ENCODE results near the gene PDGFC.
"Not testable (repeated sequence)": the region's sequence is repeated elsewhere in the genome, so short reads cannot be mapped to it uniquely, and the experiment has no call there.

Gene PDGFC

GRCh38 chr4:156896527-156896926 is 75.1 kb downstream of the PDGFC start:
- DNase-seq, result no peak

GRCh38 chr4:156894234-156894633 is 77.4 kb downstream of the PDGFC start:
- no peak for DNase-seq

DNA sequence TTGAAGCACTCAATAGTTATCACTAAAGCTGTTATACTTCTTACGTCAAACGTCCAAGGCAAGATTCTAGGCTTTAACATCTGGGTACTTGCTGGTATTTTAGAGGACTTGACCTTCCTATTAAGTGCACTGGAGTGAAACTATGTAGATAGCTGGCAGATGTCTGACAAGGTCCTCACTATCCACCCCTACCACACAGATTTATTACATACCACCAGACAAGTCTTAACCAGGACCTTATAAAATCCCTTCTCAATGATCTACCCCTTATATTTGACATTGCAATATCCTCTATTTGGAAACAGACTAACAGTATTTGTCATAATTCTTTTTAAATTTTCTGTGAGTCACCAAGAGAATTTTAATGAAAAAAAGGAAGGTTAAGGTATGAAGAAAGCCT is 78.8 kb downstream of the PDGFC start:
- DNase-seq, result no peak

DNA sequence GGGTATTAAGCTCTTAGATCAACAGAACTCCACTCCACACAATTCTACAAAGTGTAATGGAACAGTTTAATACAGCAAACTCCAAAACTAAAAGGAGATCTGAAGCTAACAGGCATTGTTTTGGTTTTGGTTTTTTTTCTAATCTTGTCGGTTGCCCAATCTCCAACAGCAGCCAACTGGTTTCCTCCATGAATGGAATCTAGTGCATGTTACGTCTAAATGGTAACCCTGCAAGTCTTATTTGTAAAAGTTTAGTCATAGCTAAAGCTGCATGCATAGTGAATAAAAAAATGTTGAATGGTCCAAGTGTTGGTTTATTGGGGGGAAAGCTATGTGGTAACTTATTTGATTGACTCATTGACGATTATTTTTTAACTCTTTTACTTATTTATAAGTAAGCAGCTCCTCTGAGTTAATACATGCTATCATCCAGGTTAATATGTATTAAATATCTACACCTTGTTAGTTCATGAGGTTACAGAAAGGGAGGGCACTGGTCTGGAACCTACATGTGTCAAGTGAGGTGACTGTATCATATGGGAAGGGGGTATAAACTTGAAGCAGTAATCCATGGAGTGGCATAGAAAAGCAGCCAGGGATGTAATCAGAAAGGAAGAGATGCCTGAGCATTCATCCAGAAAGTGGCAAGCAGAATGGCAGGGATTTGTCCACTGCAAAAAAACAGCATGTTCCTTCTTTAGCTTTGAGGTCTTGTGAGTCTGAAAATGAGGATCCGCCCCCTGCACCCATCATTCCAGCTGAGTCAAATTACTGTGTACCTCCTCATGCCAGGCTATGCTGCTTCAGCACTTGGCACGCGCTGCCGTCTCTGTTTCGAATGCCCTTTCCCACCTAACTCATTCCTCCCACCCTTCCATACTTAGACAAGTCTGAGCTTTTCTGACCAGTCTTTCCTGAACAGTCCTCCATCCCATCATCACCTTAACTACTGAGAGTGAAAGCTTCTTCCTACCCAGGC is 81.7 kb downstream of the PDGFC start:
- no peak for DNase-seq

GRCh38 chr4:156888762-156889161 is 82.8 kb downstream of the PDGFC start:
- DNase-seq, result no peak

GRCh38 chr4:156886481-156886880 is 85.1 kb downstream of the PDGFC start:
- DNase-seq, result no peak

DNA sequence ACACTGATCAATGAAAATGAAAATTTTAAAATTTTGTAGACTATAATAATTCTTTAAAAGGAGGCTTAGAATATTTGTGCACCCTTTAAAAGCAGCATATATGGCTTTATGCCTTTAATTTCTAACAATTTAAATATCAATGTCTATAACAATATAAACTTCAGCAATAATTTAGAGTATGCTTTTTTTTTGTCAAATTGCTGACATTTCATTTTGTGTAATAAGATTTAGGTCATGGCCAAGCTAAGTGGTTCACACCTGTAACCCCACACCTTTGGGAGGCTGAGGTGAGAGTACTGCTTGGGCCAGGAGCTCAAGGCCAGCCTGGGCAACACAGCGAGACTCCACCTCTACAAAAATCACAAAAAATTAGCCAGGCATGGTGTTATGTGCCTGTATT is 86.2 kb downstream of the PDGFC start:
- DNase-seq, result no peak

DNA sequence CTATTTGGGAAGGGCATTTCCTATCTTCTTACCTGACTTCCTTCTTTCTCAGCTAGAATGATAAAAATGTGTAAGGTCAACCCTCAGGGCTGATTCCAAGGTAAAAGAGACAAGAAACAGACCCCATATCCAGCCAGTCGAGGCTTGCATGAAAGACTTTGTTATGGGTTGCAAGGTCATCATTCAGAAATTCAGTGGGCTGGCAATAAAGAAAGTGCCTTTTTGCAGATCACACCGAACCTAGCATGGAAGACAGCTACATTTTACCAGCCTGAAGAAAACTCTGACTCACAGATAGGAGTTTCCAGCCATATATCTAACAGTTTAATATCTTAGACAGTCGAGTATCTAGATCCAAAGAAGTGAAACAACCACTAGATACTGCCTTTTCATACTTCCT is 87.4 kb downstream of the PDGFC start:
- no peak for DNase-seq

DNA sequence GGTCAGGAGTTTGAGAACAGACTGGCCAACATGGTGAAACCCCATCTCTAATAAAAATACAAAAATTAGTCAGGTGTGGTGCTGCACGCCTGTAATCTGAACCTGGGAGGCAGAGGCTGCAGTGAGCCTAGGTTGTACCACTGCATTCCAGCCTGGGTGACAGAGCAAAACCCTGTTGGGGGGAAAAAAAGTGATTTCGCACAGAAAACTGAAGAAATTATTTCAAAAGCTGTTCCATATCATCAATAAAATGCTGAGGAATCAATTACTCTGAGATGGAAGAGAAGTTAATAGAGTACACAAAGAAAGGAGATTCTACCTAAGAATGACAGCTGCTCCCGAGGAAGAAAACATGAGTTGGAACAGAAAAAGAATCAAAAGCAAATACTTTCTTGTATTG is 95.9 kb downstream of the PDGFC start:
- no peak for DNase-seq

- no peak for DNase-seq
These were observed 96.5 kb downstream of the PDGFC start for GRCh38 chr4:156875055-156875454.

GRCh38 chr4:156873799-156874198 is 97.8 kb downstream of the PDGFC start:
- no peak for DNase-seq

GRCh38 chr4:156870861-156871260 is 100.7 kb downstream of the PDGFC start:
- no peak for DNase-seq

GRCh38 chr4:156870131-156870530 is 101.5 kb downstream of the PDGFC start:
- no peak for DNase-seq

DNA sequence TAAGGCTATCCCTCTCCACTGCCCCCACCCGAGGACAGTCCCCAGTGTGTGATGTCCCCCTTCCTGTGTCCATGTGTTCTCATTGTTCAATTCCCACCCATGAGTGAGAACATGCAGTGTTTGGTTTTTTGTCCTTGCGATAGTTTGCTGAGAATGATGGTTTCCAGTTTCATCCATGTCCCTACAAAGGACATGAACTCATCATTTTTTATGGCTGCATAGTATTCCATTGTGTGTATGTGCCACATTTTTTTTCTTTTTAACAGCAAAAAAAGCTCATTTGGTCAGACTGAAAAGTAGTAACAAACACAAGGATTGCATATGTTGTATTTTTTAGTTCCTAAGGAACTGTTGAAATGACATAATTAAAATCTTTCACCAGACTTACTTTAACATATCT is 105.5 kb downstream of the PDGFC start:
- DNase-seq, result not testable (repeated sequence)

GRCh38 chr4:156865451-156865850 is 106.1 kb downstream of the PDGFC start:
- DNase-seq, result no peak

GRCh38 chr4:156858071-156858470 is 113.5 kb downstream of the PDGFC start:
- DNase-seq, result no peak

DNA sequence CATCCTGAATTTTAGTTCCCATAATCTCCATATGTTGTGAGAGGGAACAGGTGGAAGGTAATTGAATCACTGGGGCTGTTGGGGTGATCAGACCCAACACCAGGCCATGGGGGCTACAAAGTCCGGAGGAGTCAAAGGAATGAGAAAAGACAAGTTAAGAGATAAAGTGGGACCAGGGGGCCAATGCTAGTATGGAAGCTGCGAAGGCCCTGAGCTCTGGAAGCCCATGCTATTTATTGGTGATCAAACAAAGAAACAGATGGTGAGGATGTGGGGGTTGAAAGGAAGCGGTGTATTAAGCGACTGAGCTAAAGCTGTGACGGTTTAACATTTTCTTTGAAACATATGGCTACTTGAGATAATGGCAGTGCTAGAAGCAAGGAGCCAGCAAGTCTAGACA is 132.8 kb downstream of the PDGFC start:
- DNase-seq, result no peak

GRCh38 chr4:156837625-156838345 is 133.8 kb downstream of the PDGFC start:
- DNase-seq, result no peak

- no peak for DNase-seq
These were observed 138.7 kb downstream of the PDGFC start for GRCh38 chr4:156832886-156833285.

DNA sequence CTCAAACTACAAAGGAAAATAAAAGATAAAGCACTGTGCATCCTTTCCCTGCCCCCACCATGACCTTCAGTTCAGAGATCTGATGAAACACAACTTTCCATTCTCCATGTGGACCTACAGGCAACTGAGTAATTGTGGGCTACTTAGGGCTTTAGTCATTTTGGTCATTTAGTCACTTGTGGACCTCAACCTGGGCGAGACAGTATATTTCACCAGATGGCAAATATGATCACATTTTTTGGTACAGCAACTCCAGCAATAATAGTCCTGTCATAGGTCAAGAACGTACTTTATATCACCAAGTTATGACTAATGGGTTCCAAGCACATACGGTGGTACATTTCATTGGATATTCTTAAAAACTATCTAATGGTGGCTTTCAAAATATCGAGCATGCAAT is 141.2 kb downstream of the PDGFC start:
- DNase-seq, result no peak

- DNase-seq, result no peak
These were observed 142.3 kb downstream of the PDGFC start for GRCh38 chr4:156829201-156829873.

DNA sequence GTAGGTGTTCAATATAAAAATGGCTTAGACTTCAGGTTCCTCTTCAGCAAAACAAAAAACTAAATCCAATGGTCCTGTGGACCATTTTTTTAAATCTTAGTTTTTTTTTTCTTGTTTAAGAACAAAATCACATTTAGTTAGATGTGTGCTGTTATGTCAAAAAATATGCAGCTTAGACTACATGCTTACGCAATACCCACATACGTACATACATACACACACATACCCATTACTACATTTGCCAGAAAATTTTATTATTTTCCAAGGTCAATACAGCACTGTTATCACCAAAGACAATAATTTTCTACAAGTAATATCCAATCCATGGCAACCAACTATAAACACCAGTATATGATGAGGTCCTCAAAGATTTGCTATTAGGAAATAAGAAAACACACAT is 144.1 kb downstream of the PDGFC start:
- DNase-seq, result no peak

GRCh38 chr4:156825074-156825473 is 146.5 kb downstream of the PDGFC start:
- DNase-seq, result no peak
